Loucy (cell line): Measurements from ENCODE around the gene CPZ.

Source experiments
- H2AFZ ChIP-seq: fragments of 200-600 bp; sonication (generic); 2 replicates; pipeline ENCODE4 v1.6.0; 2016; ENCODE audit warnings: antibody characterized with exemption, mild to moderate bottlenecking, low read length, moderate library complexity
- H3F3A ChIP-seq: fragments of 200-600 bp; 2 replicates; pipeline ENCODE4 v1.6.0; 2016; ENCODE audit warnings: antibody characterized with exemption, low read depth, mild to moderate bottlenecking
- H3K27me3 ChIP-seq: fragments of 200-600 bp; sonication (generic); 2 replicates; pipeline ENCODE4 v1.6.1; 2014; ENCODE audit warnings: low read length, mild to moderate bottlenecking; ENCODE audit not compliant: insufficient read depth, poor library complexity, severe bottlenecking
- H3K36me3 ChIP-seq: fragments of 200-600 bp; sonication (generic); 2 replicates; pipeline ENCODE4 v1.6.1; 2016; ENCODE audit warnings: low read length; ENCODE audit not compliant: insufficient read depth
- H3K4me1 ChIP-seq: fragments of 200-600 bp; sonication (generic); 2 replicates; pipeline ENCODE4 v1.5.1; 2014; ENCODE audit warnings: low read length, mild to moderate bottlenecking; ENCODE audit not compliant: insufficient read depth, poor library complexity, severe bottlenecking
- H3K4me2 ChIP-seq: fragments of 200-600 bp; sonication (generic); 2 replicates; pipeline ENCODE4 v1.6.0; 2014; ENCODE audit warnings: antibody characterized with exemption, low read length, low read depth, mild to moderate bottlenecking; ENCODE audit not compliant: poor library complexity, severe bottlenecking
- H3K4me3 ChIP-seq: fragments of 200-600 bp; sonication (generic); 2 replicates; pipeline ENCODE4 v1.5.1; 2014; ENCODE audit warnings: low read length, mild to moderate bottlenecking, mixed read lengths; ENCODE audit not compliant: poor library complexity, severe bottlenecking
- H3K79me2 ChIP-seq: fragments of 200-600 bp; sonication (generic); 2 replicates; pipeline ENCODE4 v1.6.1; 2014; ENCODE audit warnings: low read length; ENCODE audit not compliant: insufficient read depth
- H3K9ac ChIP-seq: fragments of 200-600 bp; sonication (generic); 2 replicates; pipeline ENCODE4 v1.6.0; 2014; ENCODE audit warnings: mild to moderate bottlenecking, low read depth, low read length, moderate library complexity; ENCODE audit not compliant: poor library complexity, severe bottlenecking
- H3K9me2 ChIP-seq: fragments of 200-600 bp; sonication (generic); replicated peaks from 2 replicates; pipeline ENCODE4 v1.6.1; 2016; ENCODE audit warnings: low read depth, low read length, mixed read lengths
- H3K9me3 ChIP-seq: fragments of 200-600 bp; sonication (generic); 2 replicates; pipeline ENCODE4 v1.6.1; 2014; ENCODE audit warnings: mild to moderate bottlenecking, antibody characterized with exemption, low read length, low read depth; ENCODE audit not compliant: insufficient read depth
- H4K20me1 ChIP-seq: fragments of 200-600 bp; sonication (generic); 2 replicates; pipeline ENCODE4 v1.6.0; 2014; ENCODE audit warnings: antibody characterized with exemption, low read length, mild to moderate bottlenecking; ENCODE audit not compliant: insufficient read depth, poor library complexity, severe bottlenecking
- EZH2phosphoT487 ChIP-seq: fragments of 200-600 bp; IDR thresholded peaks from 2 replicates; pipeline ENCODE4 v1.6.1; 2018; ENCODE audit warnings: antibody characterized with exemption, mild to moderate bottlenecking, moderate library complexity, borderline replicate concordance
- TF ChIP-seq, protein P1 (sequence below): fragments of 200-600 bp; sonication (generic); conservative IDR thresholded peaks from 2 replicates; pipeline ENCODE4 v1.5.1; 2014; ENCODE audit warnings: mild to moderate bottlenecking, antibody characterized with exemption, low read length

CPZ gene

DNA sequence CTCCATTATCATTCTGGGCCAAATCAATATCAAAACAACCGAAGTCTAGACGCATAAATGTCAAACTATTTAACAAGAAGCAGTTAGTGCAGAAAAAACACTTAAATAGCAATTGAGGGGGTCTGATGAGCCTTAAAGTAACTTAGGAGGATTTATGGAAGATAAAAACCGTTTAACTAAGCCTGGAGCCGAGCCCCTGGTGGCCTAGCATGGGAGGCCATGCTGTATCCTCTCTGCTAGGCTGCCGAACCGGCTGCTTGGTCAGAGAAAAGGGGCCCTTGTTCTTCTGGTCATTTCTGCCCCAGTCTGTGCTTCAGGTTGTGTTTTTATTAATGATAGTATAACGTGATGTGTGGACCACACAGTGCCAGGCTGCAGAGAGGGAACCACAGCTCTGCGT is 72.4 kb downstream of the CPZ start:
- Histone ChIP-seq H3K9me3 (peaks cover 5% of the 10 kb centered on the region; the same call in 1 of the 2 replicates), H3K4me2 (no peak overlapping the region), H3K79me2 (no peaks in the 10 kb centered on the region), H3K27me3 (no peaks in the 10 kb centered on the region), H3F3A (no peaks in the 10 kb centered on the region), H3K9ac (no peak overlapping the region), H3K4me3 (no peak overlapping the region), H4K20me1 (no peaks in the 10 kb centered on the region), H2AFZ (no peak overlapping the region), H3K4me1 (no peaks in the 10 kb centered on the region), H3K36me3 (no peaks in the 10 kb centered on the region), H3K9me2 (no peaks in the 10 kb centered on the region)
- TF ChIP-seq, protein P1, sequence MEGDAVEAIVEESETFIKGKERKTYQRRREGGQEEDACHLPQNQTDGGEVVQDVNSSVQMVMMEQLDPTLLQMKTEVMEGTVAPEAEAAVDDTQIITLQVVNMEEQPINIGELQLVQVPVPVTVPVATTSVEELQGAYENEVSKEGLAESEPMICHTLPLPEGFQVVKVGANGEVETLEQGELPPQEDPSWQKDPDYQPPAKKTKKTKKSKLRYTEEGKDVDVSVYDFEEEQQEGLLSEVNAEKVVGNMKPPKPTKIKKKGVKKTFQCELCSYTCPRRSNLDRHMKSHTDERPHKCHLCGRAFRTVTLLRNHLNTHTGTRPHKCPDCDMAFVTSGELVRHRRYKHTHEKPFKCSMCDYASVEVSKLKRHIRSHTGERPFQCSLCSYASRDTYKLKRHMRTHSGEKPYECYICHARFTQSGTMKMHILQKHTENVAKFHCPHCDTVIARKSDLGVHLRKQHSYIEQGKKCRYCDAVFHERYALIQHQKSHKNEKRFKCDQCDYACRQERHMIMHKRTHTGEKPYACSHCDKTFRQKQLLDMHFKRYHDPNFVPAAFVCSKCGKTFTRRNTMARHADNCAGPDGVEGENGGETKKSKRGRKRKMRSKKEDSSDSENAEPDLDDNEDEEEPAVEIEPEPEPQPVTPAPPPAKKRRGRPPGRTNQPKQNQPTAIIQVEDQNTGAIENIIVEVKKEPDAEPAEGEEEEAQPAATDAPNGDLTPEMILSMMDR: no peak
- TF ChIP-seq EZH2phosphoT487: no peak

DNA sequence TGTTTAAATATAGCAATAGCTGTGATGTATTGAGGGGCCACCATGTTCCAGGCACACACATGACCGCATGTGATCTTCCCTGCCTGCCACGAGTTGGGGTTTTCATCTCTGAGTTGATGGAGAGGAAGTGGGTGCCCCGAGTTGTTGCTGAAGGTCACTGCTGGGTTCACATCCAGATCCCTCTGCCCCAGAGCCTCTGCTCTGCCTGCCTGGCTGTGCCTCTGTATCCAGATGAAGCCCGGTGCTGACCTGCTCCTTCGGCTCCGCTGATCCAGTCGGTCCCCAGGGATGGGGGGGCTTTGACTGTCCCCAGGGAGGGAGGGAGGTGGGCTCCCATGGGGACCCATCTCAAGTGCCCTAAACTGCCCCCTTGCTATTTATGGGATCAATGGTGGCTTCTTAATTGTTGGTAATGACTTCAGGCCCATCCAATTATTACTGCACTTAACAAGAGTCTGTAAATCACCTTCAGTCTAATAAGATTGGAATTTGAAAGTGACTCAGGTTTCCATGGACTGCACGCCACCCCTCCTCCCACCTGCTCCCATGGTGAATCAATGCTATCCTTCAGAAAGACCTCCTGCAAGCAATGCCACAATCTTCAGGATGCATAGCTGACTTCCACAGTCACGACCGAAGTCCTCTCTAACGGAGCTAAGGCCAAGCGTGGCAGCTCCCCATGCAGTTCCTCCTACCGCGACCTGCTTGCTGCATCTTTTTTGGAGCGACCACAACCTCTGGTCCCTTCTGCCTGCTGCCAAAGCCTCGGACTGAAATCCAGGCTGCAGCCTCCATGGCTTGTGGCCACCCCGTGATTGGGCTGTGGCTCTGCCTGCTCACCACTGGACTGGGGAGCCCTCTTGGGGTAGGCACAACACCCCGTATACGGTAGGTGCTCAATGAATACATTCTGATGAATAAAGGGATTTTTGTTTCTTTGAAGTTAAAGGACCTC is 73.1 kb downstream of the CPZ start:
- no peak overlapping the region for H2AFZ ChIP-seq
- no peaks in the 10 kb centered on the region for H3K27me3 ChIP-seq
- H3K4me3 ChIP-seq: no peak overlapping the region
- TF ChIP-seq EZH2phosphoT487: no peak
- TF ChIP-seq, protein P1: no peak
- H3K9me2 ChIP-seq: no peaks in the 10 kb centered on the region
- H3K9ac ChIP-seq: no peak overlapping the region
- peaks cover 5% of the 10 kb centered on the region; the same call in 1 of the 2 replicates for H3K9me3 ChIP-seq
- H3K79me2 ChIP-seq: no peaks in the 10 kb centered on the region
- H3K4me1 ChIP-seq: no peaks in the 10 kb centered on the region
- H3K36me3 ChIP-seq: no peaks in the 10 kb centered on the region
- no peaks in the 10 kb centered on the region for H4K20me1 ChIP-seq
- no peaks in the 10 kb centered on the region for H3F3A ChIP-seq
- no peak overlapping the region for H3K4me2 ChIP-seq

DNA sequence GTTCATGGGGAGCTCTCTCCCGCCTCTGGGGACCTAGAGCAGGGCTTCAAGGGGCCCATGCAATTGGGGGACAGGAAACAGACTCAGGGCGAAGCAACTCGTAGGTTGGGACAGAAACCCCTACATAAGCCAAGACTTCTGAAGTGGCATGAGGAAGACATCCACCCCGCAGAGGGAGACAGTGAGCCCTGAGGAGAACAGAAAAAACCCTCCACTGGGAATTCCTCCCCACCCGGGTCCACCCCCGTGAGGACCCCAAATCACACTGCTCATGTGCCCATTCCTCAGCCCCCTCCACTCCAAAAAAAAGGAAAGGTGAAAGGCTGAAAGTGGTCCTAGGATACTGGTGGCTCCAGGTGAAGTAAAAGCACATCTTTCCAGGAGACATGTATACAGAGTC is 74.0 kb downstream of the CPZ start:
- Histone ChIP-seq H3K4me2 (no peak overlapping the region), H3K9ac (no peak overlapping the region), H3K9me2 (no peaks in the 10 kb centered on the region), H3F3A (no peaks in the 10 kb centered on the region), H4K20me1 (no peaks in the 10 kb centered on the region), H2AFZ (no peak overlapping the region), H3K4me1 (no peaks in the 10 kb centered on the region), H3K79me2 (no peaks in the 10 kb centered on the region), H3K4me3 (no peak overlapping the region), H3K27me3 (no peaks in the 10 kb centered on the region), H3K9me3 (peaks cover 5% of the 10 kb centered on the region; the same call in 1 of the 2 replicates), H3K36me3 (no peaks in the 10 kb centered on the region)
- TF ChIP-seq, protein P1: no peak
- TF ChIP-seq EZH2phosphoT487: no peak
